ENCODE results near the gene DES.

- no peak for TF ChIP-seq CTCF (IDR thresholded peaks at IDR 0.05; ENCODE audit: low read depth, low read length)
- TF ChIP-seq MYC (IDR thresholded peaks at IDR 0.05; ENCODE audit: low read depth, low read length) = no peak
- TF ChIP-seq POLR2A (IDR thresholded peaks at IDR 0.05; ENCODE audit: extremely low read depth, insufficient read length) = no peak
Measured at GRCh38 chr2:219446689-219447088, 28.5 kb downstream of the DES start.
